ENCODE results near the gene KRT20. TPM values are rescaled to one million over a fixed set of nuclear protein-coding genes. Genes with fewer than 3 reads are reported as not detected.

The KRT20 gene
- total and polyA plus RNA-seq, 2 experiments from 2014 or later, result not detected

DNA sequence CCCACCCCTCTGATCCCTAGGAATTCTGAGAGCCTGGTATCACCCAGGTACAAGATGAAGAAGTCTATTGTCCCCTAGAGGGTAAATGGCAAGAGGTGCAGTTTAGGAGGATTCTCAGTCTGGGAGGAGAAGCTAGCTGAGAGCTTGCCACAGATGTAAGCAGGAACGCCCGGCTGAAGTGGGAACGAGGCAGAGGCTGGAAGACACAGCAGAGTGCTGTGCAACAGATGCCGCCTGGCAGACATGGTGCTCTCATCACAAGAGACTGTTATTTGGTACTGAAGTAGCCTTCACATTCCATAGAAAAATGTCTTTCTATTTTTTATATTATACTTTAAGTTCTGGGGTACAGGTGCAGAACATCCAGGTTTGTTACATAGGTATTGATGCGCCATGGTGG, 20.3 kb upstream of the KRT20 start:
- Histone ChIP-seq H3K36me3 (no peaks in the 10 kb centered on the region), H3K4me1 (ENCODE audit: low read depth) (no peaks in the 10 kb centered on the region), H3K27ac (no peak overlapping the region), H3K4me3 (no peak overlapping the region), H3K27me3 (peaks cover 59% of the 10 kb centered on the region), H3K9me3 (ENCODE audit: low read depth) (no peaks in the 10 kb centered on the region)
- TF ChIP-seq, protein P1, sequence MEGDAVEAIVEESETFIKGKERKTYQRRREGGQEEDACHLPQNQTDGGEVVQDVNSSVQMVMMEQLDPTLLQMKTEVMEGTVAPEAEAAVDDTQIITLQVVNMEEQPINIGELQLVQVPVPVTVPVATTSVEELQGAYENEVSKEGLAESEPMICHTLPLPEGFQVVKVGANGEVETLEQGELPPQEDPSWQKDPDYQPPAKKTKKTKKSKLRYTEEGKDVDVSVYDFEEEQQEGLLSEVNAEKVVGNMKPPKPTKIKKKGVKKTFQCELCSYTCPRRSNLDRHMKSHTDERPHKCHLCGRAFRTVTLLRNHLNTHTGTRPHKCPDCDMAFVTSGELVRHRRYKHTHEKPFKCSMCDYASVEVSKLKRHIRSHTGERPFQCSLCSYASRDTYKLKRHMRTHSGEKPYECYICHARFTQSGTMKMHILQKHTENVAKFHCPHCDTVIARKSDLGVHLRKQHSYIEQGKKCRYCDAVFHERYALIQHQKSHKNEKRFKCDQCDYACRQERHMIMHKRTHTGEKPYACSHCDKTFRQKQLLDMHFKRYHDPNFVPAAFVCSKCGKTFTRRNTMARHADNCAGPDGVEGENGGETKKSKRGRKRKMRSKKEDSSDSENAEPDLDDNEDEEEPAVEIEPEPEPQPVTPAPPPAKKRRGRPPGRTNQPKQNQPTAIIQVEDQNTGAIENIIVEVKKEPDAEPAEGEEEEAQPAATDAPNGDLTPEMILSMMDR (IDR thresholded peaks at IDR 0.05; ENCODE audit: low read depth, low read length), result no peak
- DNase-seq (ENCODE audit: low read depth in 1 of 2, low spot score in 1 of 2), result no peak

DNA sequence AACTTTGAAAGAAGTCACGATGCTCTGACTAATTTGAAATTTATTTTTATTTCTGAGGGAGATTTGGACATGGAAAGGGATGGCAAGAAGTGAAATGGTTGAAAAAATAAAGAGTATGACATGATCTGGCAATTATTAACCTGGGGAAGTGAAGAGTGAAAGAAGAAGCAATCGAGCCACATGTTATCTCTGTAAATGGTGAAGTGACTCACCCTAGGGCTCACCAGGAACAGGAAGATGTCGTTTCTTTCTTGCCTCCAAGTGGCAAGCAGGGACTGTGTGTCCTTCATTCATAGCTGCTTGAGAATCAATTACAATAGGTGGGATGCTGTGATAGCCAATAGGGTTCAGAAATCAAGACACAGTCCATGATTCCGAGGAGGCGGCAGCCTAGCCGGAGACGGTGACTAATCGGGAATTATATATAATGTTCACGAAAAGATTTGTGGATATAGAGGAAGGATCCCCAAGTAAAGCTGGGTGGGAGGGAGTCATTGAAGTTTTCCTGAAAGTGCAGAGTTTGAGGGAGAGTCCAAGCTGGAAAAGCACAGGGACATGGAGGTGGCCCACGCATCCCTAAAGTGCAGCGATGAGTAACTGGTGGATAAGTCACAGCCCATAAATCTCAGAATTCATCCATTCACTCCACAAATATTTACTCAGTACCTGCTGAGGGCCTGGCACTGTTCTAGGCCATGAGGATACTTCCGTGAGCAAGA, 18.2 kb upstream of the KRT20 start:
- Histone ChIP-seq H3K36me3 (no peaks in the 10 kb centered on the region), H3K27me3 (peaks cover 58% of the 10 kb centered on the region), H3K27ac (no peak overlapping the region), H3K4me1 (ENCODE audit: low read depth) (no peaks in the 10 kb centered on the region), H3K4me3 (no peak overlapping the region), H3K9me3 (ENCODE audit: low read depth) (no peaks in the 10 kb centered on the region)
- DNase-seq (ENCODE audit: low read depth in 1 of 2, low spot score in 1 of 2), result no peak
- TF ChIP-seq, protein P1 (IDR thresholded peaks at IDR 0.05; ENCODE audit: low read depth, low read length), result no peak

DNA sequence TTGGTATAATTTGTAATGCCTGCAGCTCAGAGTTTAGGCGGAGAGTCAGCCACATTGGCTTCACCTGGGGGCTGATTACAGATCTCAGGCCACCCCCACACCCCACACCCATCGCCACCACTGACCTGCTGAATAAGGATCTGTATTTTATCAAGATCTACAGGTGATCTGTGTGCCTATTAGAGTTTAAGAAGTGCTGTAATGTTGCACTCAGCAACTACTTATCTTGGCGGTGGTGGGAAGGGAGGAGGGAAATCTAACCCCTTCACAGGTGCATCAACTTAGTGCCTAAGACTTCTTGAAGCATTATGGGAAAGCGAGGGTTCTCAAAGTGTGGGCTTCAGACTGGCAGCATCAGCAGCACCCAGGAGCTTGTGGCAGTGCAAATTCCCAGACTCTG, 17.5 kb upstream of the KRT20 start:
- no peaks in the 10 kb centered on the region for H3K36me3 ChIP-seq
- no peak for DNase-seq (ENCODE audit: low read depth in 1 of 2, low spot score in 1 of 2)
- no peak overlapping the region for H3K4me3 ChIP-seq
- H3K4me1 ChIP-seq (ENCODE audit: low read depth), result no peaks in the 10 kb centered on the region
- no peaks in the 10 kb centered on the region for H3K9me3 ChIP-seq (ENCODE audit: low read depth)
- H3K27ac ChIP-seq, result no peak overlapping the region
- TF ChIP-seq, protein P1 (IDR thresholded peaks at IDR 0.05; ENCODE audit: low read depth, low read length), result no peak
- H3K27me3 ChIP-seq, result peaks cover 51% of the 10 kb centered on the region

DNA sequence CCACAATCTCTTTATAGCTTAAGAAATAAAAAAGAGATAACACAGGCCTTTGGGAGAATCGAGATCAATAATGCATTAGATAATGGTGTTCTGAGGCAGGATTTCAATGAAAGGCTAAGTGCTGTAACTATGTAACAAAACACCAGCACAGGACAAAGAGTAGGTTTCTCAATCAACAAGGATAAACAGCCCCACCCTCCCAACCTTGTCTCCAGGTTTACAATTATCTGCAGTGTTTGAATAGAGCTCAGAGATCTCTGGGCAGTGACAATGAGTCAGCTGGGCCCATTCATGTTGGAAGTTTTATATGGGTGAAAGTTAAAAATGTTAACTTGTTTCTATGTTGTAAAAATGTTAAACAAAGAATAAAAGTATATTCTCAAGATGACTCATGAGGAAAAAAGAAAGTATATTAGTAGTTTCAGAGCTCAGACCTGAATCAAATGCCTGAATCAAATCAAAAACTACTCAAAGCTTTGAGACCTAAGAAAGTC, 17.0 kb upstream of the KRT20 start:
- Histone ChIP-seq H3K27me3 (peaks cover 51% of the 10 kb centered on the region), H3K9me3 (ENCODE audit: low read depth) (no peaks in the 10 kb centered on the region), H3K27ac (no peak overlapping the region), H3K4me3 (no peak overlapping the region), H3K36me3 (no peaks in the 10 kb centered on the region), H3K4me1 (ENCODE audit: low read depth) (no peaks in the 10 kb centered on the region)
- TF ChIP-seq, protein P1 (IDR thresholded peaks at IDR 0.05; ENCODE audit: low read depth, low read length), result no peak
- no peak for DNase-seq (ENCODE audit: low read depth in 1 of 2, low spot score in 1 of 2)

DNA sequence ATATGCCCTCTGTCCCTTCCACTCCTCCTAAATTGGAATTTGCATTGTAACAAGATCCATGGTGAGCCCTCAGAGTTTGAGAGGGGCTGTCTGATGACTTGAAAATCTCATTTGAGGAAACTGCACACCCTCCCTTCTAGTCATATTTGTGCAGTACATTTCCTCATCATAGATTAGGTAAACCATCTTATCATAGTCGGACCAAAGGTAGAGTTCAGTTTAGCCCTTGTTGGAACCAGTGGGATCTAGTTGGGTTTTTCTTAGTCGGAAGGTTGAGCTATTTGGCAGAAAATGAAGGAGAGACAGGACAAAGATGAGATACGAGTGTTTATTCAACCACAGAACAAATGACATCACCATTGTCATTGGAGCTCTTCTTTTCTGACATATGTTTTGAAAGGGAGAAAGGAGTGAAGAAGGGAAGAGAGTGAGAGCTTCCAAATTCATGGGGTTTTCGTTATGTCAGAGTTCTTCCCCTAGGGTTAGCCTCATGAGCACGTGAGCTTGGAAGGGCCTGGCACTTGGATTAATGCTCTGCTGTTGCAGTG, 15.8 kb upstream of the KRT20 start:
- Histone ChIP-seq H3K4me3 (no peak overlapping the region), H3K36me3 (no peaks in the 10 kb centered on the region), H3K27ac (no peak overlapping the region), H3K4me1 (ENCODE audit: low read depth) (no peaks in the 10 kb centered on the region), H3K9me3 (ENCODE audit: low read depth) (no peaks in the 10 kb centered on the region), H3K27me3 (peaks cover 41% of the 10 kb centered on the region)
- DNase-seq (ENCODE audit: low read depth in 1 of 2, low spot score in 1 of 2), result no peak
- TF ChIP-seq, protein P1 (IDR thresholded peaks at IDR 0.05; ENCODE audit: low read depth, low read length), result no peak
